Activated T-helper 9 cell treated with anti-CD3 and anti-CD28 coated beads, Interleukin-2, amount 50 U/mL, for 16 hours (primary cell): ENCODE results near the gene SPATA31E1.
"Not testable (repeated sequence)": the region's sequence is repeated elsewhere in the genome, so short reads cannot be mapped to it uniquely, and the experiment has no call there.

Experiments
- DNase-seq: peaks from one replicate; pipeline ENCODE4 v3.0.0-alpha.2; 2020; ENCODE audit warnings: low read depth

The SPATA31E1 gene

DNA sequence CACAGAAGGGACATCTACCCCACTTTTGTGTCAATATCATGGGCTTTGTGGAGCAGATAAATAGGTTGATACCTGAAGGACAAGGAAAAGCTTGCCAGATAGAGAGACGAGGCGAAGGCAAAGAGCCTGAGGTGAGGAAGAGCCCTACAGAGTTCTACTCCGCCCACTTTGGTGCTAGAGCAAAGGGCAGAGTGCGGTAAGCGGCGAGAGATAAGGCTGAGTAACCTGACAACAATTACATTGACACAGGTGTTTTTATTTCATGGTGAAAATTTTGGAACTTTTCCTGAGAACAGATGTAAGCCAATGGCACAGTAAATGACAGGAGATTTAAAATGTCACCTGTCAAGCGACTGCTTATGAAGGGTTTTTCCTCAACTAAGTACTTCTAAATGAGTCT lies 51.8 kb downstream of the SPATA31E1 start:
- not testable (repeated sequence) for DNase-seq

DNA sequence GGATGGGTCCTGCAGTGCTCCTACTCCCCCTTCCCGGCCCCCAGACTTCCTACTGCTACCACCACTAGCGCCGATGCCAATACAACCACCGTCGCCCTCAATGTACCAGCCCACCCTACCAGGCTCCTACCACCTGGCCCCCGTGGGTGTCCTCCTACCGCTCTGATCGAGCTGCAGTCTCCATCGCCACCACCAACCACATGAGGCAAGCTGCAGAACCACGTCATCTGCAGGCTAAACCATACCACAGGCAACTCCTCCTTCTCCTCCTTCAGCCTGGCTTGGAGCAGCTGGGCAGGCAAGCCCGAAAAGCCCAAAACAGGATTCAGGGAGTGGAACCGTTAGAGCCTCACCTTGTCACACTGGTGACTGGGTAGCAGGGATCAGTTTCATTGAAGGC lies 54.7 kb downstream of the SPATA31E1 start:
- DNase-seq = not testable (repeated sequence)

DNA sequence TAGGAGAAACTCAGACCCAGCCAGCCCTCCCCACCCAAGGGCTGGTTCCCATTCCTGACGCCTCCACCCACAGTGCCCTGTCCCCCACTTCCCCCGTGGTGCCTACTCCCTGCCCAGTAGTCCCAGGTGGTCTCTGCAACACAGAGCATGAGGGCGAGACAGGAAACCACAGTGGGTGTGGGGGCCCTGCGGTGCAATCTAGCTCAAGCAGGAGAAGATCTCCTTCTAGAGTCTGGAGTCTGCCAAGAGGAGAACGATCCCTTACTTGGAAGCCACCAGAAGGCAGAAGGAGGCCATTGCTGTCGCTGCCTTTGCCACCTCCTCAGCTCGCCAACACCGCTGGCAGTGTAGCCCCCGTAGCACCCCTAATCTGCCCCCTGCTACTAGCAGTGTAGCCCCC lies 55.2 kb downstream of the SPATA31E1 start:
- DNase-seq = not testable (repeated sequence)

DNA sequence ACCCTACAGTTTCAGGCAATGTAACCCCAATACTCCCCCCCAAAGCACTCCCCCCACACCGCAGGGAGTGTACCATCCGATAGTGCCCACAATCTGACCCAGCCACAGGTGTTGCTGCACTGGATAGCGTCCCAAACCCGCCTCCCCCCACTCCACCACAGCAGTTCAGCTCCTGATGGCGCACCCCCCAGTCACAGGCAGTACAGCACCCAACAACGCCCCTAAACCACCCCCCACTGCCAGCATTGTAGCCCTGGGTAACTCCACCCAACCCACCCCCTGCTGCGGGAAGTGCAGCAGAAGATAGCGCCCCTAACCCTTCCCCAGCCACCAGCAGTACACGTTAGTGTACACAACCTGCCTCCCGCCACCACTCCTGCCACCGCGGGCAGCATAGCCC lies 55.7 kb downstream of the SPATA31E1 start:
- not testable (repeated sequence) for DNase-seq
